H1 (cell line): ENCODE measurements around the gene PRRC2A. TPM values are rescaled to one million over a fixed set of nuclear protein-coding genes. Genes with fewer than 3 reads are reported as not detected.

Experiments
- CTCF ChIA-PET: fragments of 300-600 bp; sonication (Branson Sonifier 250); formaldehyde crosslinking; loops from one replicate; lab custom pipeline; 2021; ENCODE audit not compliant: partially characterized antibody; lab: Charles Lee
- POLR2A ChIA-PET: fragments of 300-600 bp; sonication (Branson Sonifier 250); formaldehyde crosslinking; loops from one replicate; lab custom pipeline; 2021; ENCODE audit warnings: inconsistent platforms; ENCODE audit not compliant: partially characterized antibody; lab: Charles Lee
- DNase-seq, 2 experiments: peaks; one replicate each; pipeline versions ENCODE4 v3.0.0 to v3.0.0-alpha.2; 2010 to 2022; ENCODE audit warnings: low spot score in 2 of 2, low read depth in 1 of 2, mixed read lengths in 1 of 2
- FAIRE-seq: peaks from 2 replicates; lab custom pipeline; 2011; peaks lifted over from hg19 to GRCh38; lab: Jason Lieb, UNC
- H2AFZ ChIP-seq: 2 replicates; pipeline ENCODE4 v1.8.1; 2012; ENCODE audit warnings: low read length, inconsistent platforms
- H2AK5ac ChIP-seq: 2 replicates; pipeline ENCODE4 v1.6.1; 2013; ENCODE audit warnings: low read depth, low read length
- H2BK120ac ChIP-seq: replicated peaks from 2 replicates; pipeline ENCODE3; 2013; ENCODE audit warnings: low read depth, low read length, inconsistent platforms
- H2BK12ac ChIP-seq: 2 replicates; pipeline ENCODE4 v1.6.1; 2013; ENCODE audit warnings: low read depth, low read length
- H2BK15ac ChIP-seq: 2 replicates; pipeline ENCODE4 v1.6.1; 2013; ENCODE audit warnings: low read length
- H2BK20ac ChIP-seq: 2 replicates; pipeline ENCODE4 v1.6.1; 2013; ENCODE audit warnings: low read length
- H2BK5ac ChIP-seq: 2 replicates; pipeline ENCODE4 v1.6.1; 2013; ENCODE audit warnings: low read depth, low read length
- H3K14ac ChIP-seq: 2 replicates; pipeline ENCODE4 v1.6.1; 2013; ENCODE audit warnings: inconsistent platforms; ENCODE audit not compliant: insufficient read length
- H3K18ac ChIP-seq: 2 replicates; pipeline ENCODE4 v1.6.1; 2013; ENCODE audit warnings: low read length; ENCODE audit errors: extremely low read depth
- H3K23ac ChIP-seq: 2 replicates; pipeline ENCODE4 v1.6.1; 2013; ENCODE audit warnings: inconsistent platforms; ENCODE audit not compliant: insufficient read length
- H3K23me2 ChIP-seq: 2 replicates; pipeline ENCODE4 v1.6.1; 2013; ENCODE audit warnings: low read depth, low read length
- H3K27ac ChIP-seq: 2 replicates; pipeline ENCODE4 v1.6.1; 2011; ENCODE audit warnings: low read depth, low read length, inconsistent platforms
- H3K27me3 ChIP-seq, 4 experiments: replicated peaks in 1 of 4; 1 replicate in 1 of 4; 2 replicates in 3 of 4; pipeline versions ENCODE4 v1.6.1 to v1.8.1; 2011 to 2013; ENCODE audit warnings: low read length in 3 of 4, mild to moderate bottlenecking in 3 of 4, inconsistent platforms in 2 of 4, mixed read lengths in 2 of 4, moderate library complexity in 1 of 4; ENCODE audit not compliant: control insufficient read depth in 3 of 4, insufficient read depth in 3 of 4; ENCODE audit errors: extremely low read depth in 1 of 4
- H3K36me3 ChIP-seq, 4 experiments: 2 replicates each; pipeline versions ENCODE4 v1.6.1 to v1.8.1; 2011 to 2013; ENCODE audit warnings: mild to moderate bottlenecking in 4 of 4, low read length in 3 of 4, moderate library complexity in 2 of 4, control low read depth in 1 of 4, inconsistent platforms in 1 of 4; ENCODE audit not compliant: insufficient read depth in 4 of 4, control insufficient read depth in 2 of 4
- H3K4ac ChIP-seq: replicated peaks from 2 replicates; pipeline ENCODE3; 2013; ENCODE audit warnings: low read length, low read depth, mixed read lengths, inconsistent platforms; ENCODE audit not compliant: insufficient read length
- H3K4me1 ChIP-seq, 4 experiments: replicated peaks in 1 of 4; 1 replicate in 1 of 4; 2 replicates in 3 of 4; pipeline versions ENCODE4 v1.6.1 to v1.8.1; 2011 to 2013; ENCODE audit warnings: low read length in 3 of 4, inconsistent platforms in 2 of 4, mixed read lengths in 1 of 4; ENCODE audit not compliant: insufficient read depth in 4 of 4, control insufficient read depth in 3 of 4
- H3K4me2 ChIP-seq, 2 experiments: 2 replicates each; pipeline versions ENCODE4 v1.6.1 to v1.8.1; 2011 to 2013; ENCODE audit warnings: low read depth in 2 of 2, low read length in 2 of 2, control low read depth in 1 of 2, inconsistent platforms in 1 of 2, mild to moderate bottlenecking in 1 of 2; ENCODE audit not compliant: insufficient read depth in 1 of 2
- H3K4me3 ChIP-seq, 4 experiments: fragments of 200-600, 300-600 bp in 1 of 4; sonication (generic), shearing (Covaris generic), sonication (Bioruptor Twin) in 1 of 4; 2 replicates each; pipeline versions ENCODE4 v1.5.1 to v1.8.1; 2011 to 2016; ENCODE audit warnings: low read length in 4 of 4, low read depth in 3 of 4, control low read depth in 2 of 4, inconsistent platforms in 2 of 4, mild to moderate bottlenecking in 2 of 4, mixed read lengths in 1 of 4, moderate library complexity in 1 of 4; ENCODE audit not compliant: insufficient read depth in 2 of 4; ENCODE audit errors: extremely low read depth in 1 of 4
- H3K56ac ChIP-seq: replicated peaks from 2 replicates; pipeline ENCODE3; 2013; ENCODE audit warnings: low read depth, mild to moderate bottlenecking, mixed read lengths, low read length, inconsistent platforms; ENCODE audit not compliant: insufficient read length
- H3K79me1 ChIP-seq: 2 replicates; pipeline ENCODE4 v1.6.1; 2013; ENCODE audit warnings: low read depth, low read length, control low read depth
- H3K79me2 ChIP-seq, 2 experiments: 2 replicates each; pipeline versions ENCODE4 v1.6.1 to v1.8.1; 2012 to 2013; ENCODE audit warnings: low read length in 2 of 2, mild to moderate bottlenecking in 2 of 2, inconsistent platforms in 1 of 2; ENCODE audit not compliant: insufficient read depth in 2 of 2, control insufficient read depth in 1 of 2
- H3K9ac ChIP-seq, 4 experiments: replicated peaks in 1 of 4; 1 replicate in 1 of 4; 2 replicates in 3 of 4; pipeline versions ENCODE4 v1.6.1 to v1.8.1; 2011 to 2013; ENCODE audit warnings: low read depth in 3 of 4, low read length in 3 of 4, control low read depth in 2 of 4, mild to moderate bottlenecking in 2 of 4, moderate library complexity in 2 of 4, inconsistent platforms in 1 of 4; ENCODE audit errors: extremely low read depth in 1 of 4
- H3K9me3 ChIP-seq, 2 experiments: 2 replicates each; pipeline versions ENCODE4 v1.6.1 to v1.8.1; 2012 to 2013; ENCODE audit warnings: mild to moderate bottlenecking in 2 of 2, moderate library complexity in 2 of 2, control low read depth in 1 of 2, inconsistent platforms in 1 of 2, low read depth in 1 of 2, low read length in 1 of 2, mixed read lengths in 1 of 2; ENCODE audit not compliant: insufficient read depth in 2 of 2
- H4K20me1 ChIP-seq, 2 experiments: replicated peaks in 1 of 2; 2 replicates each; pipeline versions ENCODE3 to v1.8.1; 2011 to 2013; ENCODE audit warnings: inconsistent platforms in 2 of 2, low read length in 2 of 2, mild to moderate bottlenecking in 1 of 2; ENCODE audit not compliant: insufficient read depth in 2 of 2, control insufficient read depth in 1 of 2
- H4K5ac ChIP-seq: 2 replicates; pipeline ENCODE4 v1.6.1; 2013; ENCODE audit warnings: low read length, low read depth, mixed read lengths, inconsistent platforms; ENCODE audit not compliant: insufficient read length
- H4K8ac ChIP-seq: 2 replicates; pipeline ENCODE4 v1.8.0; 2013; ENCODE audit warnings: mild to moderate bottlenecking, moderate library complexity, low read length, inconsistent platforms; ENCODE audit not compliant: insufficient read depth; ENCODE audit errors: extremely low read depth
- H4K91ac ChIP-seq: replicated peaks from 2 replicates; pipeline ENCODE3; 2013; ENCODE audit warnings: low read length, mixed read lengths, inconsistent platforms; ENCODE audit not compliant: insufficient read length
- POLR2A ChIP-seq, 2 experiments: IDR thresholded peaks; 1 replicate in 1 of 2; 2 replicates in 1 of 2; pipeline ENCODE4 v1.6.1; 2011; ENCODE audit warnings: low read depth in 2 of 2, low read length in 2 of 2, mild to moderate bottlenecking in 2 of 2; ENCODE audit errors: control extremely low read depth in 1 of 2
- SIX5 ChIP-seq: IDR thresholded peaks from 2 replicates; pipeline ENCODE4 v1.6.1; 2011; ENCODE audit warnings: mild to moderate bottlenecking, low read depth, low read length
- WGBS, 2 experiments: shearing (Covaris generic) in 1 of 2; methylation state at CpG; one replicate each; pipeline versions ENCODE4 v1.1.6 to v1.1.7; 2013 to 2015; ENCODE audit warnings: low lambda C conversion rate in 2 of 2, mixed read lengths in 2 of 2, inconsistent platforms in 1 of 2, low coverage in 1 of 2, missing lambda C conversion rate in 1 of 2; ENCODE audit not compliant: insufficient replicate concordance in 2 of 2, insufficient coverage in 1 of 2, insufficient read length in 1 of 2; ENCODE audit errors: extremely low coverage in 1 of 2, missing lambda C conversion rate in 1 of 2; 5-methylcytosine and 5-hydroxymethylcytosine counted together
- polyA plus RNA-seq, 7 experiments: library from polyadenylated mRNA; depleted of rRNA in 3 of 7; stranded (reverse) in 5 of 7; unstranded in 2 of 7; fragments of >200 nt in 5 of 7; fragments of 200-250 nt in 2 of 7; gene quantifications; 1 replicate in 5 of 7; 2 replicates in 1 of 7; 4 replicates in 1 of 7; pipeline versions ENCODE4 v1.2.1 to v1.2.3, GENCODE V29; 2011 to 2013; ENCODE audit warnings: missing spikeins in 2 of 7, mixed read lengths in 2 of 7
- total RNA-seq: library from RNA; stranded (reverse); fragmentation: NEBNext Ultra II Directional; extraction: Animal tissue kit (Norgen Biotek cat#: 25700); gene quantifications from 2 replicates; pipeline ENCODE4 v1.2.1, GENCODE V29; 2021

Gene PRRC2A
- total and polyA plus RNA-seq, 2 of the 8 experiments (the other 6 are each of a cell fraction or from before 2014, with no cell fraction given): 118 to 300 TPM

- no peak for FAIRE-seq
- Histone ChIP-seq H3K79me1 (peaks cover 18% of the 10 kb centered on the region; the same call in 1 of the 2 replicates), H2BK15ac (no peak overlapping the region), H3K14ac (no peak overlapping the region), H3K27me3 (no peaks in the 10 kb centered on the region), H3K23me2 (no peaks in the 10 kb centered on the region), H2BK120ac (no peak overlapping the region), H3K4ac (no peak overlapping the region), H2BK12ac (no peak overlapping the region), H3K4me1 (no peaks in the 10 kb centered on the region), H2BK20ac (no peak overlapping the region), H2AFZ (no peak overlapping the region), H3K4me2 (no peak overlapping the region), H4K20me1 (peaks cover 12 to 24% of the 10 kb centered on the region in 2 experiments), H3K27ac (no peak overlapping the region)
- CTCF ChIA-PET: interaction anchor here (1.4 to 3.2 kb wide), 3 partner anchors 9 to 43 kb away, joined by 3 to 10 read pairs (median 3); partner anchors contain the start of genes LST1 and LY6G5B
- TF ChIP-seq SIX5 (no peak), POLR2A (IDR thresholded peaks at IDR 0.05; ENCODE audit: control extremely low read depth in 1 of 2, low read depth in 2 of 2, low read length in 2 of 2) (0 out of 3 replicates have a peak, but pooled peaks of 1 of the 2 experiments have one; percentile 11)
- TF ChIP-seq, all 59 proteins: peak for 1
- WGBS, 2 experiments: 94% methylated on average over 7 of the region's 7 CpGs; no CpG with 5 or more reads in 1 of the 2 experiments
- H2AK5ac ChIP-seq: no peak overlapping the region
- H3K18ac ChIP-seq: no peak overlapping the region
- H3K9me3 ChIP-seq: no peaks in the 10 kb centered on the region
- H3K79me2 ChIP-seq: peaks cover 0 to 16% of the 10 kb centered on the region in 2 experiments; a peak in 3 of 4 replicates
- POLR2A ChIA-PET: interaction anchor here (1.4 to 34.9 kb wide), 5 partner anchors 10 to 103 kb away, joined by 4 to 883 read pairs (median 173); partner anchors contain the start of genes APOM, BAG6, C6orf47 and CSNK2B
- H4K8ac ChIP-seq: no peak overlapping the region
- H4K5ac ChIP-seq: no peak overlapping the region
- H3K56ac ChIP-seq: no peak overlapping the region
- H3K4me3 ChIP-seq: no peak overlapping the region
- no peak for DNase-seq
- H3K36me3 ChIP-seq: peaks cover 80 to 100% (median 97%) of the 10 kb centered on the region in 4 experiments
- no peak overlapping the region for H4K91ac ChIP-seq
- H3K23ac ChIP-seq: no peak overlapping the region
- no peak overlapping the region for H3K9ac ChIP-seq
- H2BK5ac ChIP-seq: no peak overlapping the region
Measured at GRCh38 chr6:31629014-31629413, 8.5 kb downstream of the PRRC2A start.
